WI38 (cell line): ENCODE measurements around the gene STX16.
A peak's percentile ranks its signal among the peaks of the same experiment; 100 is the strongest.
"Not testable (repeated sequence)": the region's sequence is repeated elsewhere in the genome, so short reads cannot be mapped to it uniquely, and the experiment has no call there.

Experiments used
- H3K4me3 ChIP-seq: 2 replicates; pipeline ENCODE4 v1.5.1; 2011; ENCODE audit warnings: low read depth, mild to moderate bottlenecking, control low read depth, low read length
- CTCF ChIP-seq: IDR thresholded peaks from 2 replicates; pipeline ENCODE4 v1.5.1; 2012; ENCODE audit warnings: low read depth, mild to moderate bottlenecking, control low read depth, low read length

STX16 gene

GRCh38 chr20:58646257-58646656, 4.8 kb upstream of the STX16 start:
- TF ChIP-seq CTCF, result no peak
- no peak overlapping the region for H3K4me3 ChIP-seq

GRCh38 chr20:58646703-58647102, 4.4 kb upstream of the STX16 start:
- TF ChIP-seq CTCF, result no peak
- no peak overlapping the region for H3K4me3 ChIP-seq

- no peak overlapping the region for H3K4me3 ChIP-seq
- no peak for TF ChIP-seq CTCF
Measured at GRCh38 chr20:58647162-58647795, 3.8 kb upstream of the STX16 start.

GRCh38 chr20:58647796-58648501, 3.1 kb upstream of the STX16 start:
- no peak for TF ChIP-seq CTCF
- H3K4me3 ChIP-seq, result no peak overlapping the region

- H3K4me3 ChIP-seq, result not testable (repeated sequence)
Measured at GRCh38 chr20:58648502-58648825, 2.6 kb upstream of the STX16 start.

GRCh38 chr20:58649288-58650180, 1.5 kb upstream of the STX16 start:
- no peak overlapping the region for H3K4me3 ChIP-seq
- TF ChIP-seq CTCF, result no peak

- peak overlapping the region; percentile 72 for H3K4me3 ChIP-seq
- TF ChIP-seq CTCF, result no peak; the same call in 1 of the 2 replicates
Measured at GRCh38 chr20:58650181-58650775, 805 bp upstream of the STX16 start.
